GM12878 (cell line): ENCODE results near the gene TNNC2. TPM values are rescaled to one million over a fixed set of nuclear protein-coding genes. Genes with fewer than 3 reads are reported as not detected.

ENCODE experiments used
- ATAC-seq: fragments of 200-7000 bp; cut with Tn5 transposase; 3 replicates; pipeline ENCODE4 v1.9.1; 2020; ENCODE audit warnings: mild to moderate bottlenecking, moderate library complexity
- BruUV-seq: library from RNA; stranded (reverse); fragments of 400-500 nt; replicated peaks from 2 replicates; lab custom pipeline; 2021; lab: Mats Ljungman, UMichigan
- CTCF ChIA-PET: fragments of 300-600 bp; sonication (Branson Sonifier 250); formaldehyde crosslinking; extraction: SDS; loops from one replicate; lab custom pipeline; 2021; ENCODE audit warnings: inconsistent platforms; lab: Yijun Ruan, JAX
- POLR2A ChIA-PET: fragments of 350-600 bp; formaldehyde crosslinking; extraction: SDS; loops from one replicate; lab custom pipeline; 2021; ENCODE audit warnings: inconsistent platforms; lab: Charles Lee
- RAD21 ChIA-PET: fragments of 300-600 bp; sonication (Branson Sonifier 250); formaldehyde crosslinking; loops from one replicate; lab custom pipeline; 2023; ENCODE audit warnings: antibody characterized with exemption; ENCODE audit not compliant: unreplicated experiment; lab: Charles Lee
- SMC1A ChIA-PET: fragments of 300-600 bp; sonication (Branson Sonifier 250); formaldehyde crosslinking; loops from one replicate; lab custom pipeline; 2023; ENCODE audit not compliant: unreplicated experiment, uncharacterized antibody; lab: Charles Lee
- DNase-seq: peaks from one replicate; pipeline ENCODE4 v3.0.0-alpha.2; 2011; ENCODE audit warnings: low read depth, low spot score
- FAIRE-seq: peaks from 3 replicates; lab custom pipeline; 2011; peaks lifted over from hg19 to GRCh38; lab: Jason Lieb, UNC
- H2AFZ ChIP-seq: 2 replicates; pipeline ENCODE4 v1.6.0; 2011; ENCODE audit warnings: low read depth, low read length, control low read depth; ENCODE audit not compliant: control insufficient read depth
- H3K27ac ChIP-seq: 2 replicates; pipeline ENCODE4 v1.5.1; 2011; ENCODE audit warnings: control low read depth; ENCODE audit not compliant: control insufficient read depth, insufficient read depth
- H3K27me3 ChIP-seq, 2 experiments: replicated peaks in 1 of 2; 2 replicates each; pipeline versions ENCODE4 v1.6.0 to v1.6.1; 2011; ENCODE audit warnings: low read length in 1 of 2; ENCODE audit not compliant: control insufficient read depth in 2 of 2, insufficient read depth in 2 of 2
- H3K36me3 ChIP-seq, 2 experiments: 2 replicates each; pipeline ENCODE4 v1.5.1; 2011; ENCODE audit warnings: low read length in 1 of 2; ENCODE audit not compliant: control insufficient read depth in 2 of 2, insufficient read depth in 2 of 2
- H3K4me1 ChIP-seq: 2 replicates; pipeline ENCODE4 v1.6.1; 2011; ENCODE audit warnings: mild to moderate bottlenecking, low read length, moderate library complexity, mixed read lengths; ENCODE audit not compliant: control insufficient read depth, insufficient read depth
- H3K4me2 ChIP-seq: 2 replicates; pipeline ENCODE4 v1.6.0; 2011; ENCODE audit warnings: control low read depth; ENCODE audit not compliant: control insufficient read depth, insufficient read depth
- H3K4me3 ChIP-seq: fragments of 200-600 bp; sonication (generic); 2 replicates; pipeline ENCODE4 v1.5.1; 2016
- H3K79me2 ChIP-seq: 2 replicates; pipeline ENCODE4 v1.6.0; 2011; ENCODE audit warnings: low read length; ENCODE audit not compliant: control insufficient read depth, insufficient read depth
- H3K9ac ChIP-seq: 2 replicates; pipeline ENCODE4 v1.8.0; 2011; ENCODE audit warnings: low read length, control low read depth, mixed read lengths; ENCODE audit not compliant: control insufficient read depth, insufficient read depth
- H3K9me3 ChIP-seq: replicated peaks from 3 replicates; pipeline ENCODE4 v1.5.1; 2011; ENCODE audit warnings: mild to moderate bottlenecking, low read length; ENCODE audit not compliant: control insufficient read depth, insufficient read depth
- H4K20me1 ChIP-seq: 2 replicates; pipeline ENCODE4 v1.6.0; 2011; ENCODE audit not compliant: control insufficient read depth, insufficient read depth
- BACH1 ChIP-seq: fragments of 450-650 bp; IDR thresholded peaks from 2 replicates; pipeline ENCODE4 v1.6.1; 2017; ENCODE audit warnings: mild to moderate bottlenecking, borderline replicate concordance
- CREB1 ChIP-seq: IDR thresholded peaks from 2 replicates; pipeline ENCODE4 v1.6.1; 2012; ENCODE audit warnings: low read depth, mild to moderate bottlenecking, inconsistent platforms
- HDGF ChIP-seq: fragments of 450-650 bp; IDR thresholded peaks from 2 replicates; pipeline ENCODE4 v1.6.1; 2016; ENCODE audit warnings: antibody characterized with exemption
- IKZF2 ChIP-seq, 2 experiments: fragments of 450-650 bp; IDR thresholded peaks; 2 replicates each; pipeline ENCODE4 v1.6.1; 2017; ENCODE audit warnings: mild to moderate bottlenecking in 2 of 2, moderate library complexity in 2 of 2
- NBN ChIP-seq: fragments of 450-650 bp; IDR thresholded peaks from 2 replicates; pipeline ENCODE4 v1.6.1; 2016
- NFYA ChIP-seq: IDR thresholded peaks from 2 replicates; pipeline ENCODE4 v1.6.1; 2011; ENCODE audit warnings: low read depth, mild to moderate bottlenecking, low read length, improper control_type of control experiment, borderline replicate concordance
- POU2F2 ChIP-seq: IDR thresholded peaks from 3 replicates; pipeline ENCODE4 v1.6.1; 2011; ENCODE audit warnings: low read depth, mild to moderate bottlenecking, low read length, borderline replicate concordance
- RELA ChIP-seq: fragments of 450-650 bp; IDR thresholded peaks from 2 replicates; pipeline ENCODE4 v1.8.0; 2014; ENCODE audit warnings: borderline replicate concordance; ENCODE audit not compliant: partially characterized antibody
- YY1 ChIP-seq: IDR thresholded peaks from 2 replicates; pipeline ENCODE4 v1.6.1; 2011; ENCODE audit warnings: low read depth, mild to moderate bottlenecking, low read length
- ZNF622 ChIP-seq: fragments of 450-650 bp; IDR thresholded peaks from 2 replicates; pipeline ENCODE4 v1.6.1; 2017; ENCODE audit warnings: mild to moderate bottlenecking, inconsistent platforms
- WGBS: methylation state at CpG from one replicate; pipeline ENCODE4 v1.1.6; 2016; ENCODE audit warnings: low lambda C conversion rate; ENCODE audit not compliant: insufficient replicate concordance, insufficient coverage; ENCODE audit errors: missing lambda C conversion rate; 5-methylcytosine and 5-hydroxymethylcytosine counted together
- in situ Hi-C: fragments of 300-500 bp; cut with MboI; formaldehyde crosslinking; loops from 9 replicates; pipeline ENCODE4 v1.14.3; 2018; ENCODE audit warnings: mixed read lengths
- intact Hi-C: fragments of 100-400 bp; cut with micrococcal nuclease; formaldehyde crosslinking; loops from one replicate; pipeline ENCODE4 v1.14.2; 2022; ENCODE audit not compliant: unreplicated experiment
- polyA plus RNA-seq, 11 experiments: library from polyadenylated mRNA; depleted of rRNA in 4 of 11; unstranded in 6 of 11; stranded (reverse) in 5 of 11; fragments of >200 nt; fragmentation: Nextera tagmentation in 4 of 11; fragmentation: Illumina TruSeq in 1 of 11; extraction: Ambion mirVana in 4 of 11; extraction: Trizol in 1 of 11; gene quantifications; 1 replicate in 1 of 11; 2 replicates in 10 of 11; pipeline versions ENCODE4 v1.2.1 to v1.2.3, GENCODE V29; 2011 to 2016; ENCODE audit warnings: inconsistent platforms in 2 of 11, missing spikeins in 2 of 11, low read depth in 1 of 11
- total RNA-seq, 4 experiments: library from RNA; depleted of rRNA in 3 of 4; stranded (reverse); fragments of >200 nt in 3 of 4; fragmentation: Illumina TruSeq in 1 of 4; extraction: Trizol in 1 of 4; gene quantifications; 2 replicates each; pipeline versions ENCODE4 v1.2.1 to v1.2.3, GENCODE V29; 2013 to 2021
- TF ChIP-seq, protein P1 (sequence below): fragments of 450-650 bp; IDR thresholded peaks from 2 replicates; pipeline ENCODE4 v1.6.1; 2017; ENCODE audit warnings: mild to moderate bottlenecking, moderate library complexity
- TF ChIP-seq, protein P2 (sequence below): fragments of 450-650 bp; IDR thresholded peaks from 2 replicates; pipeline ENCODE4 v1.6.1; 2016; ENCODE audit warnings: mild to moderate bottlenecking

Gene TNNC2
- total and polyA plus RNA-seq, 10 of the 15 experiments (the other 5 are each of a cell fraction or from before 2014, with no cell fraction given), result 0.37 TPM; not detected in 9

DNA sequence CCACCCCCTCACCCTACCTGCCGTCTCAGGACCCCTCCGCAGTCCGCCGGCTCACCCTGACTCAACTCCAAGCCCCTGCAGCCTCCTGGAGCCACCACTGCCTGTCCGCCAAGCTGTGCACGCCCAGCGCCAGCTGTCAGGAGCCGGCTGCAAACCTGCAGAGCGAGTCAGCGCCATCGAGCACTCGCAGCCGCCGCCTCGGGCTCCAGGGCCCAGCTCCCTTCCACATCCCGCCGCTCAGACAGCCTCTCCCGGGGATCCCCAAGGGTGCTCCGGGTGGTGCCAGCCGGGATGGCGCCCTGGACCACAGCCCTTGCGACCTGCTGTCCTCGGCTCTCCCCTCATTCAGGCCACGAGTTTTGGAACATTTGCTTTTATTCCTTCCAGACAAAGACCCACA lies 4.3 kb downstream of the TNNC2 start:
- peak overlapping the region; percentile 14; the same call in 1 of the 2 replicates for H3K4me2 ChIP-seq
- no peak overlapping the region for H2AFZ ChIP-seq
- H4K20me1 ChIP-seq, result no peaks in the 10 kb centered on the region
- H3K4me3 ChIP-seq, result no peak overlapping the region
- FAIRE-seq, result no peak
- ChIA-PET SMC1A (no interaction called here), RAD21 (no interaction called here), POLR2A (no interaction called here), CTCF (interaction anchor here (0.8 to 1.9 kb wide), 4 partner anchors 24 to 139 kb away, joined by 3 to 8 read pairs (median 7); partner anchors contain the start of genes ACOT8, CTSA and NEURL2)
- WGBS, result 30% methylated on average over 24 of the region's 24 CpGs
- no peak for DNase-seq
- in situ Hi-C loops (loop anchor here (25.0 kb wide), 1 partner anchor 539 kb away; no protein-coding TSS in a partner anchor), intact Hi-C loops (no loop called here)
- no peaks in the 10 kb centered on the region for H3K9me3 ChIP-seq
- no peaks in the 10 kb centered on the region; a peak in 2 of 4 replicates for H3K27me3 ChIP-seq
- no TSS peak for BruUV-seq
- no peak for TF ChIP-seq RELA
- TF ChIP-seq NFYA, result no peak
- TF ChIP-seq IKZF2 (IDR thresholded peaks at IDR 0.05), result no peak
- TF ChIP-seq POU2F2, result no peak
- TF ChIP-seq, protein P1, sequence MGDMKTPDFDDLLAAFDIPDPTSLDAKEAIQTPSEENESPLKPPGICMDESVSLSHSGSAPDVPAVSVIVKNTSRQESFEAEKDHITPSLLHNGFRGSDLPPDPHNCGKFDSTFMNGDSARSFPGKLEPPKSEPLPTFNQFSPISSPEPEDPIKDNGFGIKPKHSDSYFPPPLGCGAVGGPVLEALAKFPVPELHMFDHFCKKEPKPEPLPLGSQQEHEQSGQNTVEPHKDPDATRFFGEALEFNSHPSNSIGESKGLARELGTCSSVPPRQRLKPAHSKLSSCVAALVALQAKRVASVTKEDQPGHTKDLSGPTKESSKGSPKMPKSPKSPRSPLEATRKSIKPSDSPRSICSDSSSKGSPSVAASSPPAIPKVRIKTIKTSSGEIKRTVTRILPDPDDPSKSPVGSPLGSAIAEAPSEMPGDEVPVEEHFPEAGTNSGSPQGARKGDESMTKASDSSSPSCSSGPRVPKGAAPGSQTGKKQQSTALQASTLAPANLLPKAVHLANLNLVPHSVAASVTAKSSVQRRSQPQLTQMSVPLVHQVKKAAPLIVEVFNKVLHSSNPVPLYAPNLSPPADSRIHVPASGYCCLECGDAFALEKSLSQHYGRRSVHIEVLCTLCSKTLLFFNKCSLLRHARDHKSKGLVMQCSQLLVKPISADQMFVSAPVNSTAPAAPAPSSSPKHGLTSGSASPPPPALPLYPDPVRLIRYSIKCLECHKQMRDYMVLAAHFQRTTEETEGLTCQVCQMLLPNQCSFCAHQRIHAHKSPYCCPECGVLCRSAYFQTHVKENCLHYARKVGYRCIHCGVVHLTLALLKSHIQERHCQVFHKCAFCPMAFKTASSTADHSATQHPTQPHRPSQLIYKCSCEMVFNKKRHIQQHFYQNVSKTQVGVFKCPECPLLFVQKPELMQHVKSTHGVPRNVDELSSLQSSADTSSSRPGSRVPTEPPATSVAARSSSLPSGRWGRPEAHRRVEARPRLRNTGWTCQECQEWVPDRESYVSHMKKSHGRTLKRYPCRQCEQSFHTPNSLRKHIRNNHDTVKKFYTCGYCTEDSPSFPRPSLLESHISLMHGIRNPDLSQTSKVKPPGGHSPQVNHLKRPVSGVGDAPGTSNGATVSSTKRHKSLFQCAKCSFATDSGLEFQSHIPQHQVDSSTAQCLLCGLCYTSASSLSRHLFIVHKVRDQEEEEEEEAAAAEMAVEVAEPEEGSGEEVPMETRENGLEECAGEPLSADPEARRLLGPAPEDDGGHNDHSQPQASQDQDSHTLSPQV, result no peak
- TF ChIP-seq HDGF, result no peak
- no peak for TF ChIP-seq YY1
- TF ChIP-seq NBN, result no peak
- TF ChIP-seq CREB1, result no peak
- TF ChIP-seq ZNF622, result no peak
- no peak for TF ChIP-seq BACH1
- TF ChIP-seq, protein P2, sequence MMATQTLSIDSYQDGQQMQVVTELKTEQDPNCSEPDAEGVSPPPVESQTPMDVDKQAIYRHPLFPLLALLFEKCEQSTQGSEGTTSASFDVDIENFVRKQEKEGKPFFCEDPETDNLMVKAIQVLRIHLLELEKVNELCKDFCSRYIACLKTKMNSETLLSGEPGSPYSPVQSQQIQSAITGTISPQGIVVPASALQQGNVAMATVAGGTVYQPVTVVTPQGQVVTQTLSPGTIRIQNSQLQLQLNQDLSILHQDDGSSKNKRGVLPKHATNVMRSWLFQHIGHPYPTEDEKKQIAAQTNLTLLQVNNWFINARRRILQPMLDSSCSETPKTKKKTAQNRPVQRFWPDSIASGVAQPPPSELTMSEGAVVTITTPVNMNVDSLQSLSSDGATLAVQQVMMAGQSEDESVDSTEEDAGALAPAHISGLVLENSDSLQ, result no peak
- ATAC-seq, result peak; percentile 52
- H3K79me2 ChIP-seq, result no peaks in the 10 kb centered on the region
- no peak overlapping the region for H3K9ac ChIP-seq
- H3K36me3 ChIP-seq, result no peaks in the 10 kb centered on the region
- H3K4me1 ChIP-seq, result peaks cover 5% of the 10 kb centered on the region; the same call in 1 of the 2 replicates
- H3K27ac ChIP-seq, result no peak overlapping the region
